Stimulated activated CD4-positive, alpha-beta T cell treated with anti-CD3 and anti-CD28 coated beads, Interleukin-4, amount 100 ng/mL, for 24 hours (primary cell): ENCODE measurements around the gene CDX2.
"Not testable (repeated sequence)": the region's sequence is repeated elsewhere in the genome, so short reads cannot be mapped to it uniquely, and the experiment has no call there.

Experiments
- DNase-seq: peaks from one replicate; pipeline ENCODE4 v3.0.0-alpha.2; 2020

Gene CDX2

DNA sequence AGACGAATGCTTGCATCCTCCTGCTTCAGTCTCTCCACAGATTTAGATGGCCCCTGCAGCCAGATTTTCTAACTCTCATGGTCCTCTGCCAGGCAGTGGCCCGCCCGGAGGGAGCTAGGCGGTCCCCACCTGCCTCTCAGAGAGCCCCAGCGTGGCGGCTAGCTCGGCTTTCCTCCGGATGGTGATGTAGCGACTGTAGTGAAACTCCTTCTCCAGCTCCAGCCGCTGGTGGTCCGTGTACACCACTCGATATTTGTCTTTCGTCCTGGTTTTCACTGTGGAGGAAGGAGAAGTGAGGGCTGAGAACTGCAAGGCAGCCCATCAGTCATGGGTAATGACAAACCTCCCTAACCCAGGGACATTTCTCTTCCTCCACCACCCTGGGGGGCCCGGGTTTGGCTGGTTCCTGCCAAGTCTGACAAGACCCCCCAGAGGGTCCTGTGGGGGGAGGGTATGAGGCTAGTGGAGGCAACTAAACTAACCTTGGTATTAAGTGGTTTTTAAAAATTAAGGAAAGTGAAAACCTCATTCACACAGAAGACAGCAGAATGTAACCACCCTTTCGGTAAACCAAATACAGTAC is 4.3 kb downstream of the CDX2 start:
- DNase-seq, result no peak

DNA sequence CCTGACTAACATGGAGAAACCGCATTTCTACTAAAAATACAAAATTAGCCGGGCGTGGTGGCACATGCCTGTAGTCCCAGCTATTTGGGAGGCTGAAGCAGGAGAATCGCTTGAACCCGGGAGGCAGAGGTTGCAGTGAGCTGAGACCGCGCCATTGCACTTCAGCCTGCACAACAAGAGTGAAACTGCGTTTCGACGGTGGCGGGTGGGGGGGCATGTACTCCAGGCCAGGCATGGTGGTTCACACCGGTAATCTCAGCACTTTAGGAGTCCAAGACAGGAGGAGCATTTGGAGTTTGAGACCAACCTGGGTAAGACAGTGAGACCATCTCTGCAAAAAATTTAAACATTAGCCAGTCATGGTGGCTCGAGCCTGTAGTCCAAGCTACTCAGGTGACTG is 4.9 kb downstream of the CDX2 start:
- DNase-seq, result not testable (repeated sequence)

DNA sequence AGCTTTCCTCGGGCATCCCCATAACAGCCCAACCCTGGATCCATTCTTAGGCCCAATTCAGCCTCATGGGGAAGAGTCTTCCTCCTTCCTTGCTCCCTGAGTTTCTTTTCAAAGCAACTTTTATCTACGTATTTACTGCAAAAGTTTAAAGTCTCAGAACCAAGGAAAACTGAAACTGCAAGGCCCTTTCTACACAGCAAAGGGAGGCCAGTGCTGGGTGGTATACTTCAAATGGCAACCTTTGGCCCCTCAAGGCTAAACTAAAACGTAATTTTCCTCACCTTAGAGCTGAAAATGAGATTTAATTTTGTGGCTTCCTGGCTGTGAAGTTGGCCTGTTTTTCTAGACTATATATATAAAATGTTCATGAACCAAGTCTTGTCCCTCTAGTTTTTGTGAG is 5.6 kb downstream of the CDX2 start:
- no peak for DNase-seq

DNA sequence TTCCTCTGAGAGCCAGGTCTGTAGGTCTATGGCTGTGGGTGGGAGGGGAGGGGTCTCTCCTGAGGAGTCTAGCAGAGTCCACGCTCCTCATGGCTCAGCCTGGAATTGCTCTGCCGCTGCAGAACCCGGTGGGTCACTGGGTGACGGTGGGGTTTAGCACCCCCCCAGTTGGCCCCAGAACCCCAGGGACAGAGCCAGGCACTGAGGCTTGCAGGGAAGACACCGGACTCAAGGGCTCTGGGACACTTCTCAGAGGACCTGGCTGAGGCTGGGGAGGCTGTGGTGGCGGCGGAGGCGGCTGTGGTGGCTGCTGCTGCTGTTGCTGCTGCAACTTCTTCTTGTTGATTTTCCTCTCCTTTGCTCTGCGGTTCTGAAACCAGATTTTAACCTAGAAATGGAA is 6.1 kb downstream of the CDX2 start:
- no peak for DNase-seq

DNA sequence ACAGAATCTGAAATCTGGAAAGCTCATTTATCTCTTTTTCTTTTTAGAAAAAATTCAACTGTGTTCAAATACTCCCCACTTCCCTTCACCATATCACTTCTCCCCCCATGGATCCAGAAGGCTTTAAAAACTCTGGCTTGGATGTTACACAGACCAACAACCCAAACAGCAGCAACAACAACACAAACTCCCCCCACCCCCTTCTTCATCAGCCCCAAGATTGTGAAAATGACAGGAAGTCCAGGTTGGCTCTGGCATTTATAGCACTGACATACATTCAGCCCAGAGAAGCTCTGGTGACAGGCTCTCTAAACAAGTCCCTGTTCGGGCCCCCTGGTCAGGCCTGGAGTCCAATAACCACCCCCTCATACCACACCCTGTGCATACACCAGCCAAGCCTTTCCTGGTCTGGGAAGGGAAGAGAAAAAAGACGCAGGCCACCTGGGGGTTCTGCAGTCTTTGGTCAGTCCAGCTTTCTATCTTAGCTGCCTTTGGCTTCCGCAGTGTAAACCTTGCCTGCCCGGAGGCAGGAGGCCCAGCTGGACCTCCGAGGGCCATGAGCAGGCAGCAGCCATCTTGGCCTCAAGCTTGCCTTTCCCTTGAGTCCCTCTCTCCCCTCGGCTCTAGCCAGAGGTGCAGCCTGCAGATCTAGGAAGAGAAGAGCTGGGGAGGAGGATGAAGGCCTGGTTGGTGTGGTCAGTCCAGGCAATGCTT is 6.8 kb downstream of the CDX2 start:
- DNase-seq, result no peak

DNA sequence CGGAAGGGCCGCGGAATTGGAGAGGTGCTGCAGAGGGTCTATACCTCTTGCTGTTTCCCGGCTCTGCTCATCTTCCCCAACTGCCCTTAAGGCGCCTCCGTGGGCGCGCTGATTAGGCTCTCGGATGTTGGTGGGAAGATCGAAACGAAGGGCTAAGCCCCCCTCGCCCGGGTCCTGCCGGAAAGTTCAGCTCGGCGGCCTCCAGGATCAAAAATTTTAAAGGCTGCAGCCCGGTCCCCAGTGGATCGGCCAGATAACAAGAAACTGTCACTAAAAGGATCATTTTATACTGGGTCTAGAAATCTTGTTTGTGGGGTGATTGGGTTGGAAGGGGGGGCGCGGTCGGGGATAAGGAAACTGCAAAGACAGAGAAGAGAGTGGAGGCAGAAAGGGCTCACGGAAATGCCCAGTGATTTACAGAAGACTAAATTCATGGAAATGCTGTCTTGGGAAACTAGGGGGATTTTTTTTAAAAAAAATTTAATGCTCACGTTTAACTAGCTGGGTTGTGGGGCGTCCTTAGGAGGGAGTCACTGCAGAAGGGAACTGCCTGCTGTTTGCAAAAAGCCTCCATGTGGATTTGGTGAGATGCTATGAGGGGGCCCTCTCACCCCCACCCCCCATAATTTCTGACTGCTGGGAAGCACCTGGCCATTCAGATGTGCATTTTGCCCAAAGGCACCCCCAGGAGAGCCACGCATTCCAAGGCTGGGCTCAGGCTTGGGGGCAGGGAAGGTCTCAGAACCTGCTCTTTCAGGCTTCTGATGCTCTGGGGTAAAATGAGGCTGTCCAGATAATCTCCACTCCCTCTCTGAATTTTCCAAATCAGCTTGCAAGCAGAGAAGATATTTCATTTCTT is 7.7 kb downstream of the CDX2 start:
- no peak for DNase-seq

DNA sequence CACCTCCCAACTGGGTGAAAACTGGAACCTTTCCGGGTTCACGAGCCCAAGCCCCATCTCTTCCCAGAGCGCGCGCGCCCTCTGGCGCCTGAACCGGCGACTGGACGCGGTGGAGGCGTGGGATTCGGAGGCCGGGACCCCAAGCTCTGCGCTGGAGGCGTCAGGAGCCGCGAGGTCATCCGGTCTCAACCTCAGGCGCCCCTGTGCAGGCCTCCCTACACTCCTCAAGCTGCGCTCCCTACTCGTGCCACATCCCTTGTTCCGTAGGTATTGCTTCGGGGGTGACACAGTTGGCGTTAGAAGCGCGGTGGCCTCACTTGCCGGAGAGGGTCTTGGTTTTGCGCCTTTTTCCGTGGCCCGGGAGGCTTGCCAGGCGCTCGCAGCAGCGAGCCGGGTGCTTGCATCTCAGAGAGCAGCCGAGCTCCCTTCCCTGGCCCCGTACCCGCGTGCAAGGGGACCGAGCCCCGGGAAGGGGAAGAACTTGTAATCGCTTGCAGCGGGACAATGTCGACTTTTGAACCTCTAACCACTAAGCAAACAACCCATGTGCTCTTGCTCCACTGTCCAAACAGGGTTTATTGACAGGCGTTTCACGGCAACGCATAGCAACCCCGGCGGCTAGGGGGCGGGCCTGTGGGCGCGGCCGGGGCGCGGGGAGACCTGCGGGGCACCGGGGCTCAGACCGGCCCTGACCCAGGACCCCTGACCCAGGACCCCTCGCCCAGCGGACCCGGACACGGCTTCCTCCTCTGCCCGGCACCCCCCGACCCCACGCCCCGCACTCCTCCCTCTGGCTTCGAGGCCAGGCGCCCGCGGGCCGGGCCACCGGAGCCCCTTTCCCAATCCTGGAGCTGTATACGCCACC is 8.5 kb downstream of the CDX2 start:
- peak; percentile 11 for DNase-seq

DNA sequence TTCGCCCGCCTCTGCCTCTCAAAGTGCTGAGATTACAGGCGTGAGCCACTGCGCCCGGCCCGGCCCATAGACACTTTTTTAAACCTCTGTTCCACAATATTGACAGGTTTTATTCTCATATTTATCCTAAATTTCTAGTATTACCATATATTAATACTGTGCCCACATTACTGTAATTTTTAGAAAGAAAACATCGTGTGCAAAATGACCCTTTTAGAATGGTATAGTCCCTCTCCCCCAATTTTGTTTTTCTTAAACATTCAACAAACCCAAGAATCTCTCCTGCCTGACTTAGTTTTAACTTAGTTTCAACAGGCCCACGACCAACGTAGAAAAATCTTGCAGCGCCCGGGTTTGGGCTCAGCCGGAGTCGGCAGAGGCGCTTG is 9.1 kb downstream of the CDX2 start:
- DNase-seq, result no peak

DNA sequence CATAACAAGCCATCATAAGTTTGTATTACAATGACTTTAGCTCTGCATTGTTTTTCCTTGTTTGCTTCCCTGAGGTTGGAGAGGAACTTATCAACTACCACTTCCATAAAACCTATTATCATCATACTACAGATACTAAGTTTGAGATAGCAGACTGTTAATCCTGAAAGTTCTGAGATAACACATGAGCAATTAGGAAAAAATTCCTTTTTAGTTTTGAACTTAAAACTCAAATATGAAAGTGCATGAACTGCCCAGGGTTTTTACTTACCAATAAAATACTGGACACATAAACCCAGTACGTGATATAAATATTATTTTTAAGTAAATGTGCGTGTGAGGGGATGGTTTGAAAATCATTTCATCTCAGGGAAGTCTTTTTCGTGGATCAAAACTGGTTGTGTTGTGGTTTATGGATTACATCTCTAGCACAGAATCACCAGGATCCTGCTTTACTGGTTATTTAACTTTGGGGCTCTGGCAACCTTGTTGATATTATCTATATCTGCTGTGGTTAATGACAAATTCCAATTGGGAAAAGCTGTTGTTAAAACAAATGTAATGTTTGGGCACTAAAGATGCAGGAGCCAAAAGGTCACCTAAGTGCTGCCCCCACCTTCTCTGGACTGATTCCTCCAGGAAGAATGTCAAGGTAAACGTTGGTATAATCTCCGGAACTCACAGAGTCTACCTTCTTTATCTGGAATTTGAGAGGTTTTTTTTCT is 12.4 kb downstream of the CDX2 start:
- DNase-seq, result no peak

DNA sequence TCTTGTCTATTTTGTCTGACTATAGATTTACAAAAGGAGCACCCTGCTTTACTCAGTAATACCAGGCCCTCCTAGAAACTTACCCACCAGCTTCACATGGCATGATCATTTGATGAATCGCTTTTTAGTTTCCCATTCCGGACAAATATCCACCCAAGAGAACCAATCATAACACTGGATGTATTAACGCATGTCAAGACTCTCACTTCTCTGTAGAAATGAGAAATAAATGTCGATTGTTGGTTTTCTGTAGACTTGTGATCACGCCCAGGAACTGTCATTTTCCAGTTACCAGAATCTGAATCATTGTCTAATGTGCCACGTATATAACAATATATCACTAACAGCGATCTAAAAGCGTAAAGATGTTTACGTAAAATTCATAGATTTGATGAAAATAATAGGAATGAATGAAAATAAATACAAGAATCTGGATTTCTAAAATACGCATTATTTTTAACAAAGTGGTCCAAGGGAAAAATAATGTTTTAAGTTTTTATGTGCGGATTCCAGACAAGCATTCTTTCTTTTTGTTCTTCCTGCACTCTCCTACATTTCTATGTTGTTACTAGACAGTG is 14.0 kb downstream of the CDX2 start:
- DNase-seq, result no peak

DNA sequence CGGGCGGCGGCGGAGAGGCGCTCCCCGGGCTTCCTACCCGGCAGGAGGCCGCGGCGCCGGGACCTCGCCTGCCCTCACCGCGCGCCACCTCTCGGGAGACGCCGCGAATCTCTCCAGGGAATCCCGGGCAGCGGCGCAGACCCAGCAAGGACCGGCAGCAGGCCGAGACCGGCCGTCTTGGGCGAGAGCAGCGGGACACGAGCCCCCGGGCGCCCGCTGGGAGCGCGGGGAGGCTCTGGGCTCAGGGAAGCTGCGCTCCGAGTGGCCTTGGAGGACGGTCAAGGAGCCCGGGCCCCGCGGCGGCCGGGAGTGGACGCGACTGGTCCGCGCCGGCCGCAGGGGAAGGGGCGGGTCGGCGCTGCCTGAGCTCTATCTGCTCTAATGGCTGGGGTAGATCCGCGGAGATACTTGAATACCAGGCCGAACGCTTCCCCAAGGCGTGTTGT is 14.7 kb downstream of the CDX2 start:
- DNase-seq, result no peak

DNA sequence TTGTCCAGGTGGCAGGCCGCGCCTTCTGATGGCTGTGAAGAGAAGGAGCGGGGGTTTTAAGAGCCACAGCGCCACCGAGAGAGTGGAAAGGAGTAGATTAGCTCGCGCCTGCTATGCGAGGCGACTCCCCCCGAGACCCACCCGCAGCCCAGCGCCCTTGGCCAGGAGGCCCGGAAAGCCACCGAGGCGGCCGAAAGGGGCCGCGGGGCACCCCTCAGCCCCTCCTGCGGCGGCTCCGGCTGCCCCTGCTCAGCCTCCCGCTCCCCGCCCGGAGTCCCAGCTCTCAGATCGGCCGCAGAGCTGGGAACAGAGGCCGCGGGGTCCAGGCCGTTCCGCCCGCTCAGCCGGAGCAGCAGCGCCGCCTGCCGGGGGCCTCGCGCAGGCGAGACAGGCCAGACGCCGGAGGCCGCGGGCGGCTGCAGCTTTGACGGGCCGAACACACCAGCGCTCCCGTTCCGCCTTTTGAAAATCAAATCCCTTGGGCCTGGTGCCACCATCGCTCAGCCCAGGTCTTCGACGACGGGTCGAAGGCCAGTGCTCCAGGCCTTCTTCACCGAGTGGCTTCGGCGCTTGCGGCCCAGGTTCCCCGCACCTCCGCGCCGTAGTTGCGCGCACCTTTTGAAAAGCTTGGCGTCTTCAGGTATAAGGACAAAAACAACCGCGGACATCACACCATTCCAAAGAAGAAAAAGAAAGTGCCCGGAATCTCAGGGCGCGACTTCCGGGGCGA is 15.3 kb downstream of the CDX2 start:
- peak; percentile 62 for DNase-seq

DNA sequence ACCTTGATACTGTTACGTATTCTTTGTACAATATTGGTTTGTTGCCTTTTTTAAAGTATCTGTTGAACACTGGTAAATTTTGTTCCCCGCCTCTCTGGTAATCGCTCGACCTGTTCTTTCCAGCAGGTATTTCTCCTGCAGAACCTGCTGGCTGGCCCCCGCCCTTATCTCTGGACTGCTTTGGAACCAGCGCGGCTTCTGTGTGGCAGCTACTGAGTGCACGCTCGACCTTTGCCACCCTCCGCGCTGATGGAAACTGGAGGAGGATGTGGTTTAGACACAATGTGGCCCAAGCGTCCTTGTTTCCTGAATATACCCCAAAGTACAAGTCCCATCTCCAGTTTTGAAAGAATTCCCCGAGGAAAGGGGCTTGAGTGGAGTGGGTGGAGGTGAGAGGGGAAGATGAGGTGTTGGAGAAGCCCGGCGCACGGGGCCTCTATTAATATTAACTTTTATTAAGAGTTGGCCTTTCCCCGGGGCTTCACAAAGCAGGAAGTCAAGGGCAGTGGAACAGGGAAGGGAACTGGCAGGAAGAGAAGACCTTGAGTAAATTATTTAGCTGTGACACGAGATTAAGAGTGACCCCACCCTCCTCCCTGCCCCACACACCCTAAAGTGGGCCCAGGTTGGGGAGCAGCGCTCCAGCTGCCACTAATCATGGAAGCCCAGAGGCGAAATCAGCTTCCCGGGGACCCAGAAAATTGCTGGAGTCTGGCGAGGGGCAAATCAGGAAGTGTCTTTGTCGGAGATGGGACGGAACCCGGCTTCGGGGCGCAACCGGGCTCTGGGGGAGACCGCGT is 16.0 kb downstream of the CDX2 start:
- DNase-seq, result no peak

DNA sequence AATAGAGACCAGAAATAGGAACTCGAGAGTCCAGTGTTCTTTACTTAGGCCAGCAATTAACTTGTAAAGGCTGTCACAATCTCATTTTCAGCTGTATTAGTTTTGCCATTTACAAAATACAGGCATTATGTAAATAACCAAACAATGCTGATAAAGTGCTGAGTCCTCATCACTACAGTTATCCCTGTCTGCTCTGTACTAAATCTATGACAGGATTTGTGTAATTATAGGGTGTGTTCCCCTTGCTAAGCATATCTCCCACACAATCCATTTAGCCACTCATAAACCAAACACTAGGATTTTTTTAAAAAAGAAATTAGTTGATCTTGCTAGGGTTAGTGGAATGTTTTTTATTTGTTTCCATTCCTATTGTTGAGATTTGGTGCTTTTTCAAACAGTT is 26.1 kb downstream of the CDX2 start:
- no peak for DNase-seq

DNA sequence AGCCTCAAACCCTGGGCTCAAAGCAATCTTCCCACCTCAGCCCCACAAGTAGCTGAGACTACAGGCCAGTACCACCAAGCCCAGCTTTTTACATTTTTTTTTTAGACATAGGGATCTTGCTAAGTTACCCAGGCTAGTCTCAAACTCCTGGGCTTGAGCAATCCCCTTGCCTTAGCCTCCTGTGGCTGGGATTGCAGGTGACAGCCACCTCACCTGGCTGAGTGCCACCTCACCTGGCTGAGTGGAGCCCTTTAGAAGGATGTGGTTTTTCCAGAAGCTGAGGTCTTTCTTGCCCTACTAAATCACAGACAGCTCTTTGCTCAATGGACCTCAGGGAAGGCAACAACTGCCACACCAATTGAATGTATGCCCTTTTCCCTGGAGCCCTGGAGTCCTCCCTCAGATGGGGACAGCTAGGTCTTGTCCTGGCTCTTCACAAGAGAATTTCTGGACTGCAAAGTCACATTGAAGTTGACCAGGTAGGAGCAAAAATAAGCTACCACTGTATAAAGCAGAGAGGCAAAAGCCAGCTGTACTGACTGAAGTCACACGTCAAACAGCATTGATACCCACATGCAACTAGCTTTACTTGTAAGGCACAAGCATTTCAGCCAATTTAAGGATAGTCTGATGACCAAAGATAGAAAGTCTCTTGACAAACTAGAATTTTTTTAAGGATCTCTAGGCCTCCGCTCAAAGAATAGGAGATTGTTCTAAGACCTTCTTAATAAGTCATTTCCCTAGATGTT is 35.4 kb downstream of the CDX2 start:
- DNase-seq, result no peak

DNA sequence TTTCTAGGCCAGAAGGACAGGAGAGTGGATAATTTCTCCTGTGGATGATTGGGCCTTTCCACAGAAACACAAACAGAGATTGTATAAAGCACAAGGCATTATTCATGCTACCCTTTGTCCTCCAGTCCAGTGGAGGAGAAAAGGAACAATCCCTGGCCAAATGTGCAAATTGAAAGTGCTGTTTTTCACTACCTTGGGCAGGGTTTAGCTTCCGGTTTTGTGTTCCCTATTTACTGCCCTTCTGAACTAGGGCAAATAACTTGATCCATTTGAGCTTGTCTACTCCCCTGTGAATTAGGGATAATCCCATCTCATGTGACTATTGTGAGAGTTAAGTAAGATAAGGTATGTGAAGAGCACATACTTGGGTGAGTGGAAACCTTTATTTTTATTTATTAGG is 36.0 kb downstream of the CDX2 start:
- no peak for DNase-seq

DNA sequence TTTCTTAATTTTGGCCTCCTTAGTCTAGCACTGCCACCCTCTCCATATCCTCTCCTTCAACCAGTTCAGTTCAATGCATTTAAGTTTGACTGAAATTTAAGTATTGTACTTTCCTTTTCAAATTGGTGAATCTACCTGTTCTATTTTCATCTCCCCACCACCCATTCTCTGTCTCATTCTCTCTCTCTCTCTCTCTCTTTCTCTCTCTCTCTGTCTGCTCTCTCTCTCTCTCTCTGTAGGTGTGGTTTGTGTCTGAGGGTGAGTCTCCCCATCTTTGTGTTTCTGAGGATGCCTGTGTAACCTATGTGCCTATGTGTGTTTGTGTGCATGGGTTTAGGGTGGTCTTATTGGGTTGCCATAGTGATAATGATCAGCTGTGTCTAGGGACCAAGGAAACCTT is 39.2 kb downstream of the CDX2 start:
- DNase-seq, result no peak

DNA sequence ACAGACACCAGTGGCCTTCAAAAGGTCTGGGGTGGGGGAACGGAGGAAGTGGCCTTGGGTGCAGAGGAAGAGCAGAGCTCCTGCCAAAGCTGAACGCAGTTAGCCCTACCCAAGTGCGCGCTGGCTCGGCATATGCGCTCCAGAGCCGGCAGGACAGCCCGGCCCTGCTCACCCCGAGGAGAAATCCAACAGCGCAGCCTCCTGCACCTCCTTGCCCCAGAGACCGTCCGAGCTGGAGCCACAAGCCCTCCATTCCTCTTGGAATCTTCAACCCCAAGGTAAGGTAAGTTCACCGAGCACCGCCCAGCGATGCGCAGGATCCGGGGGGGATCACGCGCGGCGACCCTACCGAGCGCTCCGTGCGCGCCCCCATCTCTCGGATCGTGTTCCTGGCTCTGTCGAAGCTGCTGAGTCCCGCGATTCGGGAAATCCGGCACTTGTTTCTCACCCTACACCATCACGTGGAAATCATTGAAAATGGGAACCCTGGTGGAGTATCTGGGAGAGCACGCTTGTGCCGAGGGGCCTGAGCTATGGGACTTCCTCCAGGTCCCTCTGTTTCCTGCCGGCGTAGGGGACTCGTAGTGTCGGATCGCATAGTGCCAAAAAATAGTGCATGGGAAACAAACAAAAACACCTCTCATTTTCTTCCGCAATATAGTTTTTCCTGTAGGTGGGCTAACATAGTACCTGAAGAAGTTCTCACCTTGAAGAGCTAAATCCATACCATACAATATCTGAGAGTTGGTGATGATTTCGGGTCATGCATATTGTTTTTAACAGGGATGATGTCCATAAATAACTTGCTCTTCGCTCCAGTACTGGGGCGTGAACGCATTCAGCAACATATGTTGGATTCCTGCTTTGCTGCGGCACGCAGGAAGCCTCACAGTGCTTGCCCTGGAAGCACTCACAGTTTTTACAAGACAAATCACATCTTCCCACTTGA is 40.0 kb downstream of the CDX2 start:
- no peak for DNase-seq
